Suprapubic skin (tissue), 4 donors: ENCODE results near the gene IDH3G.

Experiments
- CTCF ChIP-seq, 2 donors: fragments of 200-600 bp in 1 of 2; fragments of 450-650 bp in 1 of 2; sonication (generic) in 1 of 2; IDR thresholded peaks; one replicate each; pipeline ENCODE4 v1.5.1; 2016 to 2019; ENCODE audit warnings: antibody characterized with exemption in 2 of 2, mild to moderate bottlenecking in 1 of 2, moderate library complexity in 1 of 2
- EP300 ChIP-seq: sonication (generic); formaldehyde crosslinking; IDR thresholded peaks from one replicate; pipeline ENCODE4 v1.6.1; 2017; ENCODE audit warnings: antibody characterized with exemption
- POLR2AphosphoS5 ChIP-seq, 3 donors: sonication (generic); formaldehyde crosslinking; IDR thresholded peaks; one replicate each; pipeline ENCODE4 v1.6.1; 2017; ENCODE audit warnings: antibody characterized with exemption in 3 of 3

GRCh38 chrX:153774576-153775292, 19.4 kb downstream of the IDH3G start:
- no peak for TF ChIP-seq EP300
- no peak for TF ChIP-seq POLR2AphosphoS5 (IDR thresholded peaks at IDR 0.05)
- TF ChIP-seq CTCF (IDR thresholded peaks at IDR 0.05): no peak
